Hematopoietic multipotent progenitor cell treated with erythropoietin and hydrocortisone succinate and interleukin-3 and kit ligand, for 17 days (in vitro differentiated cells): Measurements from ENCODE around the gene DYNC1I1.
"Not testable (repeated sequence)": the region's sequence is repeated elsewhere in the genome, so short reads cannot be mapped to it uniquely, and the experiment has no call there.

Experiments
- DNase-seq: peaks from one replicate; pipeline ENCODE4 v3.0.0-alpha.2; 2015; ENCODE audit warnings: low spot score

Gene DYNC1I1

GRCh38 chr7:95910341-95910740 is 138.0 kb downstream of the DYNC1I1 start:
- no peak for DNase-seq

- no peak for DNase-seq
Observed at GRCh38 chr7:95915731-95916130, 143.4 kb downstream of the DYNC1I1 start.

GRCh38 chr7:95916573-95917297 is 144.4 kb downstream of the DYNC1I1 start:
- DNase-seq = peak; percentile 69

GRCh38 chr7:95917634-95918033 is 145.3 kb downstream of the DYNC1I1 start:
- no peak for DNase-seq

- no peak for DNase-seq
Observed at GRCh38 chr7:95919556-95919955, 147.2 kb downstream of the DYNC1I1 start.

GRCh38 chr7:95921543-95921942 is 149.2 kb downstream of the DYNC1I1 start:
- no peak for DNase-seq

- DNase-seq = no peak
Observed at GRCh38 chr7:95922191-95922590, 149.8 kb downstream of the DYNC1I1 start.

GRCh38 chr7:95925236-95925635 is 152.9 kb downstream of the DYNC1I1 start:
- DNase-seq = no peak

GRCh38 chr7:95925971-95926370 is 153.6 kb downstream of the DYNC1I1 start:
- no peak for DNase-seq

GRCh38 chr7:95927756-95928155 is 155.4 kb downstream of the DYNC1I1 start:
- no peak for DNase-seq

GRCh38 chr7:95929710-95930280 is 157.4 kb downstream of the DYNC1I1 start:
- no peak for DNase-seq

GRCh38 chr7:95931460-95932232 is 159.3 kb downstream of the DYNC1I1 start:
- DNase-seq = no peak

- DNase-seq = no peak
Observed at GRCh38 chr7:95933618-95934017, 161.3 kb downstream of the DYNC1I1 start.

GRCh38 chr7:95944867-95945266 is 172.5 kb downstream of the DYNC1I1 start:
- not testable (repeated sequence) for DNase-seq

GRCh38 chr7:95950698-95951097 is 178.3 kb downstream of the DYNC1I1 start:
- no peak for DNase-seq

GRCh38 chr7:95951531-95951930 is 179.2 kb downstream of the DYNC1I1 start:
- DNase-seq = no peak

- no peak for DNase-seq
Observed at GRCh38 chr7:95951997-95952795, 179.8 kb downstream of the DYNC1I1 start.

GRCh38 chr7:95952851-95953250 is 180.5 kb downstream of the DYNC1I1 start:
- no peak for DNase-seq

GRCh38 chr7:95955748-95956147 is 183.4 kb downstream of the DYNC1I1 start:
- DNase-seq = no peak

GRCh38 chr7:95957510-95957909 is 185.2 kb downstream of the DYNC1I1 start:
- no peak for DNase-seq

- DNase-seq = no peak
Observed at GRCh38 chr7:95960706-95961244, 188.4 kb downstream of the DYNC1I1 start.

GRCh38 chr7:95963446-95963990 is 191.2 kb downstream of the DYNC1I1 start:
- DNase-seq = no peak
